ENCODE measurements around the gene F10. TPM values are rescaled to one million over a fixed set of nuclear protein-coding genes. Genes with fewer than 3 reads are reported as not detected.
"Not testable (repeated sequence)": the region's sequence is repeated elsewhere in the genome, so short reads cannot be mapped to it uniquely, and the experiment has no call there.

F10 gene
- total RNA-seq = 1 to 10 TPM in 1 of 2 donors, not detected in 1; 1.0 TPM

GRCh38 chr13:113122550-113123225 lies at the start of gene F10:
TSS of gene F10 (plus strand) at chr13:113122799. CDS start at chr13:113122856, 57 bp downstream.
- ATAC-seq (replicated peaks) = peak; percentile 43
- no peak within 1 kb of the TSS for H3K4me3 Mint-ChIP-seq
- H3K36me3 Mint-ChIP-seq (ENCODE audit: low read depth) = no peaks in the 10 kb centered on the region
- H3K9me3 Mint-ChIP-seq = no peaks in the 10 kb centered on the region
- peak within 1 kb of the TSS; percentile 33 for H3K27ac Mint-ChIP-seq
- peaks cover 23% of the 10 kb centered on the region for H3K27me3 Mint-ChIP-seq
- H3K4me1 Mint-ChIP-seq = peaks cover 7% of the 10 kb centered on the region

GRCh38 chr13:113073942-113074341 lies 48.7 kb upstream of the F10 start:
- Mint-ChIP-seq H3K36me3 (ENCODE audit: low read depth) (no peaks in the 10 kb centered on the region), H3K4me3 (no peak overlapping the region), H3K9me3 (no peaks in the 10 kb centered on the region)

GRCh38 chr13:113074401-113074800 lies 48.2 kb upstream of the F10 start:
- no peak for ATAC-seq (replicated peaks)
- no peaks in the 10 kb centered on the region for H3K4me1 Mint-ChIP-seq
- H3K27me3 Mint-ChIP-seq = no peaks in the 10 kb centered on the region

More at GRCh38 chr13:113073942-113074341, 48.7 kb upstream of the F10 start:
- Mint-ChIP-seq H3K27me3 (no peaks in the 10 kb centered on the region), H3K4me1 (no peaks in the 10 kb centered on the region), H3K27ac (no peak overlapping the region)
- no peak for ATAC-seq (replicated peaks)

GRCh38 chr13:113074876-113075275 lies 47.7 kb upstream of the F10 start:
- no peak for ATAC-seq (replicated peaks)
- no peak overlapping the region for H3K4me3 Mint-ChIP-seq
- no peaks in the 10 kb centered on the region for H3K36me3 Mint-ChIP-seq (ENCODE audit: low read depth)
- no peaks in the 10 kb centered on the region for H3K9me3 Mint-ChIP-seq
- no peak overlapping the region for H3K27ac Mint-ChIP-seq
- no peaks in the 10 kb centered on the region for H3K27me3 Mint-ChIP-seq
- H3K4me1 Mint-ChIP-seq = no peaks in the 10 kb centered on the region

More at GRCh38 chr13:113074401-113074800, 48.2 kb upstream of the F10 start:
- H3K27ac Mint-ChIP-seq = no peak overlapping the region
- no peak overlapping the region for H3K4me3 Mint-ChIP-seq
- no peaks in the 10 kb centered on the region for H3K9me3 Mint-ChIP-seq
- H3K36me3 Mint-ChIP-seq (ENCODE audit: low read depth) = no peaks in the 10 kb centered on the region

- Mint-ChIP-seq H3K36me3 (ENCODE audit: low read depth) (no peaks in the 10 kb centered on the region), H3K9me3 (no peaks in the 10 kb centered on the region), H3K27me3 (no peaks in the 10 kb centered on the region), H3K4me3 (no peak overlapping the region), H3K4me1 (no peaks in the 10 kb centered on the region), H3K27ac (peak overlapping the region; percentile 22)
- ATAC-seq (replicated peaks) = no peak
Measured at GRCh38 chr13:113075711-113076110, 46.9 kb upstream of the F10 start.

GRCh38 chr13:113076681-113077401 lies 45.8 kb upstream of the F10 start:
- no peak for ATAC-seq (replicated peaks)
- H3K9me3 Mint-ChIP-seq = no peaks in the 10 kb centered on the region
- H3K4me3 Mint-ChIP-seq = no peak overlapping the region
- H3K4me1 Mint-ChIP-seq = no peaks in the 10 kb centered on the region
- H3K27ac Mint-ChIP-seq = no peak overlapping the region
- no peaks in the 10 kb centered on the region for H3K36me3 Mint-ChIP-seq (ENCODE audit: low read depth)
- no peaks in the 10 kb centered on the region for H3K27me3 Mint-ChIP-seq

- Mint-ChIP-seq H3K27me3 (no peaks in the 10 kb centered on the region), H3K4me3 (no peak overlapping the region), H3K4me1 (no peaks in the 10 kb centered on the region), H3K27ac (no peak overlapping the region), H3K9me3 (no peaks in the 10 kb centered on the region), H3K36me3 (ENCODE audit: low read depth) (no peaks in the 10 kb centered on the region)
- no peak for ATAC-seq (replicated peaks)
Measured at GRCh38 chr13:113077566-113077952, 45.0 kb upstream of the F10 start.

- ATAC-seq (replicated peaks) = no peak
- Mint-ChIP-seq H3K4me3 (no peak overlapping the region), H3K9me3 (no peaks in the 10 kb centered on the region), H3K4me1 (no peaks in the 10 kb centered on the region), H3K36me3 (ENCODE audit: low read depth) (no peaks in the 10 kb centered on the region), H3K27ac (no peak overlapping the region), H3K27me3 (no peaks in the 10 kb centered on the region)
Measured at GRCh38 chr13:113077953-113078901, 44.4 kb upstream of the F10 start.

GRCh38 chr13:113078902-113079780 lies 43.5 kb upstream of the F10 start:
- no peaks in the 10 kb centered on the region for H3K9me3 Mint-ChIP-seq

GRCh38 chr13:113079781-113080080 lies 42.9 kb upstream of the F10 start:
- H3K27ac Mint-ChIP-seq = not testable (repeated sequence)

More at GRCh38 chr13:113078902-113079780, 43.5 kb upstream of the F10 start:
- Mint-ChIP-seq H3K4me1 (no peaks in the 10 kb centered on the region), H3K27ac (no peak overlapping the region), H3K36me3 (ENCODE audit: low read depth) (no peaks in the 10 kb centered on the region), H3K4me3 (no peak overlapping the region), H3K27me3 (no peaks in the 10 kb centered on the region)
- no peak for ATAC-seq (replicated peaks)

GRCh38 chr13:113080361-113080831 lies 42.2 kb upstream of the F10 start:
- Mint-ChIP-seq H3K27ac (no peak overlapping the region), H3K4me3 (no peak overlapping the region), H3K36me3 (ENCODE audit: low read depth) (no peaks in the 10 kb centered on the region), H3K4me1 (no peaks in the 10 kb centered on the region), H3K27me3 (no peaks in the 10 kb centered on the region), H3K9me3 (no peaks in the 10 kb centered on the region)
- ATAC-seq (replicated peaks) = no peak

More at GRCh38 chr13:113079781-113080080, 42.9 kb upstream of the F10 start:
- not testable (repeated sequence) for ATAC-seq (replicated peaks); H3K27me3 Mint-ChIP-seq; H3K4me3 Mint-ChIP-seq; H3K4me1 Mint-ChIP-seq; H3K9me3 Mint-ChIP-seq; H3K36me3 Mint-ChIP-seq (ENCODE audit: low read depth)

GRCh38 chr13:113080901-113081521 lies 41.6 kb upstream of the F10 start:
- no peak overlapping the region for H3K4me3 Mint-ChIP-seq
- H3K36me3 Mint-ChIP-seq (ENCODE audit: low read depth) = no peaks in the 10 kb centered on the region
- ATAC-seq (replicated peaks) = no peak
- H3K4me1 Mint-ChIP-seq = no peaks in the 10 kb centered on the region
- H3K27ac Mint-ChIP-seq = no peak overlapping the region
- no peaks in the 10 kb centered on the region for H3K27me3 Mint-ChIP-seq
- H3K9me3 Mint-ChIP-seq = no peaks in the 10 kb centered on the region

GRCh38 chr13:113082198-113083021 lies 40.2 kb upstream of the F10 start:
- H3K9me3 Mint-ChIP-seq = no peaks in the 10 kb centered on the region
- no peak overlapping the region for H3K27ac Mint-ChIP-seq
- no peak for ATAC-seq (replicated peaks)
- no peak overlapping the region for H3K4me3 Mint-ChIP-seq
- H3K27me3 Mint-ChIP-seq = no peaks in the 10 kb centered on the region
- no peaks in the 10 kb centered on the region for H3K4me1 Mint-ChIP-seq
- H3K36me3 Mint-ChIP-seq (ENCODE audit: low read depth) = no peaks in the 10 kb centered on the region
